Measurements from ENCODE around the gene GRIK5. TPM values are rescaled to one million over a fixed set of nuclear protein-coding genes. Genes with fewer than 3 reads are reported as not detected.

Gene GRIK5
- total and polyA plus RNA-seq, 4 donors: 0.09 to 0.42 (median 0.17) TPM; not detected in 1

DNA sequence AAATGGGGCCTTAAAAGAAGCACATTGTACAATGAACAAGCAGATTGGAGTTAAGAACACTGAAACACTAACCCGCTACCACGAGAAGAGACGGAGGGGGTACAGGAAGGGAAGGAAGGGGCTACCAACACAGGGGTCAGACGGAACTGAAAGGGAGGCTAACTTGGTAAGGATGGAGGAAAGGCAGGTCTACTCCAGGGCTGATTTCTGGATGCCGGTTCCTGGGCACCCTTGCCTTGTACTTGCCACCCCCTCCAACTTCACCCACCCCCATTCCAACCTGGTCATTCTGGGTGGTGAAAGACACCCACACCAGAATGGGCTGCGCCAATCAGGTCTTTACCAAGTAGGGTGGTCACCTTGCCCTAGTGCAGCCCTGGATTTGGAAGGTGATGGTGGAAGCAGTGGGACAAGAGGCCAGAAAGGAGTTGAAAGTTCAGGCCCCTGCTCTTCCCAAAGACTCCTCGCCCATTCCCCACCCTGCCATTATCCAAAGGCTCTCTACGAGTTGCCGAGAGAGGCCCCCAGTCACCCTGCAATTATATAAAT, 16.3 kb upstream of the GRIK5 start:
- TF ChIP-seq EGR1 (IDR thresholded peaks at IDR 0.05; ENCODE audit: low read depth in 2 of 2): no peak
- TF ChIP-seq TAF1 (conservative IDR thresholded peaks at IDR 0.05): no peak
- TF ChIP-seq YY1 (IDR thresholded peaks at IDR 0.05): no peak
- TF ChIP-seq FOXA1 (IDR thresholded peaks at IDR 0.05): no peak
- TF ChIP-seq, protein P1, sequence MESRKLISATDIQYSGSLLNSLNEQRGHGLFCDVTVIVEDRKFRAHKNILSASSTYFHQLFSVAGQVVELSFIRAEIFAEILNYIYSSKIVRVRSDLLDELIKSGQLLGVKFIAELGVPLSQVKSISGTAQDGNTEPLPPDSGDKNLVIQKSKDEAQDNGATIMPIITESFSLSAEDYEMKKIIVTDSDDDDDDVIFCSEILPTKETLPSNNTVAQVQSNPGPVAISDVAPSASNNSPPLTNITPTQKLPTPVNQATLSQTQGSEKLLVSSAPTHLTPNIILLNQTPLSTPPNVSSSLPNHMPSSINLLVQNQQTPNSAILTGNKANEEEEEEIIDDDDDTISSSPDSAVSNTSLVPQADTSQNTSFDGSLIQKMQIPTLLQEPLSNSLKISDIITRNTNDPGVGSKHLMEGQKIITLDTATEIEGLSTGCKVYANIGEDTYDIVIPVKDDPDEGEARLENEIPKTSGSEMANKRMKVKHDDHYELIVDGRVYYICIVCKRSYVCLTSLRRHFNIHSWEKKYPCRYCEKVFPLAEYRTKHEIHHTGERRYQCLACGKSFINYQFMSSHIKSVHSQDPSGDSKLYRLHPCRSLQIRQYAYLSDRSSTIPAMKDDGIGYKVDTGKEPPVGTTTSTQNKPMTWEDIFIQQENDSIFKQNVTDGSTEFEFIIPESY (IDR thresholded peaks at IDR 0.05): no peak
- TF ChIP-seq, protein P2, sequence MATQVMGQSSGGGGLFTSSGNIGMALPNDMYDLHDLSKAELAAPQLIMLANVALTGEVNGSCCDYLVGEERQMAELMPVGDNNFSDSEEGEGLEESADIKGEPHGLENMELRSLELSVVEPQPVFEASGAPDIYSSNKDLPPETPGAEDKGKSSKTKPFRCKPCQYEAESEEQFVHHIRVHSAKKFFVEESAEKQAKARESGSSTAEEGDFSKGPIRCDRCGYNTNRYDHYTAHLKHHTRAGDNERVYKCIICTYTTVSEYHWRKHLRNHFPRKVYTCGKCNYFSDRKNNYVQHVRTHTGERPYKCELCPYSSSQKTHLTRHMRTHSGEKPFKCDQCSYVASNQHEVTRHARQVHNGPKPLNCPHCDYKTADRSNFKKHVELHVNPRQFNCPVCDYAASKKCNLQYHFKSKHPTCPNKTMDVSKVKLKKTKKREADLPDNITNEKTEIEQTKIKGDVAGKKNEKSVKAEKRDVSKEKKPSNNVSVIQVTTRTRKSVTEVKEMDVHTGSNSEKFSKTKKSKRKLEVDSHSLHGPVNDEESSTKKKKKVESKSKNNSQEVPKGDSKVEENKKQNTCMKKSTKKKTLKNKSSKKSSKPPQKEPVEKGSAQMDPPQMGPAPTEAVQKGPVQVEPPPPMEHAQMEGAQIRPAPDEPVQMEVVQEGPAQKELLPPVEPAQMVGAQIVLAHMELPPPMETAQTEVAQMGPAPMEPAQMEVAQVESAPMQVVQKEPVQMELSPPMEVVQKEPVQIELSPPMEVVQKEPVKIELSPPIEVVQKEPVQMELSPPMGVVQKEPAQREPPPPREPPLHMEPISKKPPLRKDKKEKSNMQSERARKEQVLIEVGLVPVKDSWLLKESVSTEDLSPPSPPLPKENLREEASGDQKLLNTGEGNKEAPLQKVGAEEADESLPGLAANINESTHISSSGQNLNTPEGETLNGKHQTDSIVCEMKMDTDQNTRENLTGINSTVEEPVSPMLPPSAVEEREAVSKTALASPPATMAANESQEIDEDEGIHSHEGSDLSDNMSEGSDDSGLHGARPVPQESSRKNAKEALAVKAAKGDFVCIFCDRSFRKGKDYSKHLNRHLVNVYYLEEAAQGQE (IDR thresholded peaks at IDR 0.05): no peak
- TF ChIP-seq, protein P3, sequence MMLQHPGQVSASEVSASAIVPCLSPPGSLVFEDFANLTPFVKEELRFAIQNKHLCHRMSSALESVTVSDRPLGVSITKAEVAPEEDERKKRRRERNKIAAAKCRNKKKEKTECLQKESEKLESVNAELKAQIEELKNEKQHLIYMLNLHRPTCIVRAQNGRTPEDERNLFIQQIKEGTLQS (IDR thresholded peaks at IDR 0.05): no peak
- TF ChIP-seq RAD21 (IDR thresholded peaks at IDR 0.05): no peak
- DNase-seq (ENCODE audit: low spot score): no peak
- Histone ChIP-seq H3K4me3 (ENCODE audit: low read depth in 1 of 3, low read length in 3 of 3) (no peak overlapping the region), H3K9ac (ENCODE audit: low read depth in 1 of 2, low read length in 2 of 2) (no peak overlapping the region), H3K4me1 (ENCODE audit: control insufficient read depth in 4 of 4, insufficient read depth in 4 of 4, low read length in 3 of 4) (no peaks in the 10 kb centered on the region), H3K27ac (ENCODE audit: low read depth in 1 of 2, low read length in 2 of 2) (no peak overlapping the region), H3K36me3 (ENCODE audit: control insufficient read depth in 4 of 4, insufficient read depth in 3 of 4, low read depth in 1 of 4, low read length in 3 of 4) (peaks cover 0 to 4% (median 2%) of the 10 kb centered on the region in 4 donors), H3K9me3 (ENCODE audit: control insufficient read depth in 4 of 4, low read length in 3 of 4) (no peaks in the 10 kb centered on the region), H3K27me3 (ENCODE audit: control insufficient read depth in 4 of 4, insufficient read depth in 4 of 4, low read length in 3 of 4) (no peaks in the 10 kb centered on the region)
- 83% methylated on average over 9 of the region's 9 CpGs for WGBS

DNA sequence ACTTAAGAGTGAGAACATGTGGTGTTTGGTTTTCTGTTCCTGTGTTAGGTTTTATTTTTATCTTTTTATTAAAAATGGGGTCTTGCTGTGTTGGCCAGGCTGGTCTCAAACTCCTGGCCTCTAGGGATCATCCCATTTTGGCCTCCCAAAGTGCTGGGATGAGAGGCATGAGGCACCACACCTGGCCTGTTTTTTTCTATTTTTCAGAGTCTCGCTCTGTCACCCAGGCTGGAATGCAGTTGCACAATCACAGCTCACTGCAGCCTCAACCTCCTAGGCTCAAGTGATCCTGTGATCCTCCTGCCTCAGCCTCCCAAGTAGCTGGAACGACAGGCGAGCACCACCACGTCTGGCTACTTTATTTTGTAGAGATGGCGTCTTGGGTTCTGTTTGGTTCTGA, 13.5 kb upstream of the GRIK5 start:
- H3K36me3 ChIP-seq (ENCODE audit: control insufficient read depth in 4 of 4, insufficient read depth in 3 of 4, low read depth in 1 of 4, low read length in 3 of 4): peaks cover 5 to 30% (median 25%) of the 10 kb centered on the region in 4 donors
- no peak for TF ChIP-seq HNF4G (IDR thresholded peaks at IDR 0.05)
- TF ChIP-seq NR2F2 (IDR thresholded peaks at IDR 0.05): no peak
- TF ChIP-seq TAF1 (conservative IDR thresholded peaks at IDR 0.05): no peak
- TF ChIP-seq RXRA (IDR thresholded peaks at IDR 0.05): no peak
- TF ChIP-seq SP1 (IDR thresholded peaks at IDR 0.05): no peak
- no peak for TF ChIP-seq FOXA1 (IDR thresholded peaks at IDR 0.05)
- TF ChIP-seq, protein P4, sequence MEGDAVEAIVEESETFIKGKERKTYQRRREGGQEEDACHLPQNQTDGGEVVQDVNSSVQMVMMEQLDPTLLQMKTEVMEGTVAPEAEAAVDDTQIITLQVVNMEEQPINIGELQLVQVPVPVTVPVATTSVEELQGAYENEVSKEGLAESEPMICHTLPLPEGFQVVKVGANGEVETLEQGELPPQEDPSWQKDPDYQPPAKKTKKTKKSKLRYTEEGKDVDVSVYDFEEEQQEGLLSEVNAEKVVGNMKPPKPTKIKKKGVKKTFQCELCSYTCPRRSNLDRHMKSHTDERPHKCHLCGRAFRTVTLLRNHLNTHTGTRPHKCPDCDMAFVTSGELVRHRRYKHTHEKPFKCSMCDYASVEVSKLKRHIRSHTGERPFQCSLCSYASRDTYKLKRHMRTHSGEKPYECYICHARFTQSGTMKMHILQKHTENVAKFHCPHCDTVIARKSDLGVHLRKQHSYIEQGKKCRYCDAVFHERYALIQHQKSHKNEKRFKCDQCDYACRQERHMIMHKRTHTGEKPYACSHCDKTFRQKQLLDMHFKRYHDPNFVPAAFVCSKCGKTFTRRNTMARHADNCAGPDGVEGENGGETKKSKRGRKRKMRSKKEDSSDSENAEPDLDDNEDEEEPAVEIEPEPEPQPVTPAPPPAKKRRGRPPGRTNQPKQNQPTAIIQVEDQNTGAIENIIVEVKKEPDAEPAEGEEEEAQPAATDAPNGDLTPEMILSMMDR (IDR thresholded peaks at IDR 0.05; ENCODE audit: low read depth, low read length, missing input control): no peak
- no peak for TF ChIP-seq RAD21 (IDR thresholded peaks at IDR 0.05)
- no peak for TF ChIP-seq YY1 (IDR thresholded peaks at IDR 0.05)
- no peak for TF ChIP-seq EGR1 (IDR thresholded peaks at IDR 0.05; ENCODE audit: low read depth in 2 of 2)
- TF ChIP-seq HNF4A (conservative IDR thresholded peaks at IDR 0.05): no peak
- TF ChIP-seq, protein P2 (IDR thresholded peaks at IDR 0.05): no peak
- TF ChIP-seq, protein P1 (IDR thresholded peaks at IDR 0.05): no peak
- TF ChIP-seq GABPA (IDR thresholded peaks at IDR 0.05 in 1 of 2, conservative IDR thresholded peaks at IDR 0.05 in 1 of 2): no peak
- TF ChIP-seq, protein P3 (IDR thresholded peaks at IDR 0.05): no peak
- TF ChIP-seq, protein P5, sequence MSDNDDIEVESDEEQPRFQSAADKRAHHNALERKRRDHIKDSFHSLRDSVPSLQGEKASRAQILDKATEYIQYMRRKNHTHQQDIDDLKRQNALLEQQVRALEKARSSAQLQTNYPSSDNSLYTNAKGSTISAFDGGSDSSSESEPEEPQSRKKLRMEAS (IDR thresholded peaks at IDR 0.05): no peak
- no peak for TF ChIP-seq JUND (IDR thresholded peaks at IDR 0.05)
- no peak overlapping the region for H3K27ac ChIP-seq (ENCODE audit: low read depth in 1 of 2, low read length in 2 of 2)
- H3K4me3 ChIP-seq (ENCODE audit: low read depth in 1 of 3, low read length in 3 of 3): no peak overlapping the region
- H3K9ac ChIP-seq (ENCODE audit: low read depth in 1 of 2, low read length in 2 of 2): no peak overlapping the region
- 97% methylated on average over 5 of the region's 5 CpGs for WGBS
- no peaks in the 10 kb centered on the region for H3K9me3 ChIP-seq (ENCODE audit: control insufficient read depth in 4 of 4, low read length in 3 of 4)
- H3K4me1 ChIP-seq (ENCODE audit: control insufficient read depth in 4 of 4, insufficient read depth in 4 of 4, low read length in 3 of 4): no peaks in the 10 kb centered on the region
- DNase-seq (ENCODE audit: low spot score): no peak
- no peaks in the 10 kb centered on the region for H3K27me3 ChIP-seq (ENCODE audit: control insufficient read depth in 4 of 4, insufficient read depth in 4 of 4, low read length in 3 of 4)

All from liver (tissue), 9 donors.